Measurements from ENCODE around the gene FTO.

- TF ChIP-seq EZH2 (IDR thresholded peaks at IDR 0.05) (no peak), CTCF (IDR thresholded peaks at IDR 0.05) (no peak), EZH2phosphoT487 (IDR thresholded peaks at IDR 0.05) (no peak)
These were observed 232.1 kb downstream of the FTO start for GRCh38 chr16:53936052-53936451.
